ENCODE measurements around the gene MIPOL1. TPM values are rescaled to one million over a fixed set of nuclear protein-coding genes. Genes with fewer than 3 reads are reported as not detected.
"Not testable (repeated sequence)": the region's sequence is repeated elsewhere in the genome, so short reads cannot be mapped to it uniquely, and the experiment has no call there.

MIPOL1 gene
- total RNA-seq, 1 donor from 2014 or later, result 25.8 TPM

DNA sequence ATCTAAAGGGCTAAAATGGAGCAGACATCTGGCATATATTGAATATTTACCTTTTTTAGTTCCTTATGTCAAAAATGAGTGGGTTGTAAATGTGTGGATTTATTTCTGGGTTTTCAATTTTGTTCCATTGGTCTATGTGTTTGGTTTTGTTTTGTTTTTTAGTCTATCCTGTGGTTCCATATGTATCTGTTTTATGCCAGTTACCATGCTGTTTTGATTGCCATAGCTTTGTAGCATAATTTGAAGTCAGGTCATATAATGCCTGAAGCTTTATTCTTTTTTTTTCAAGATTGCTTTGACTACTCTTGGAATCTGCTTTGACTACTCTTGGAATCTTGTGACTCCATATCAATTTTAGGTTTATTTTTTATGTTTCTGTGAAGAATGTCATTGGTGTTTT lies 133.2 kb downstream of the MIPOL1 start:
- ATAC-seq, result no peak
- DNase-seq (ENCODE audit: low spot score), result no peak
- intact Hi-C loops (cut with DNase I), result no loop called here

DNA sequence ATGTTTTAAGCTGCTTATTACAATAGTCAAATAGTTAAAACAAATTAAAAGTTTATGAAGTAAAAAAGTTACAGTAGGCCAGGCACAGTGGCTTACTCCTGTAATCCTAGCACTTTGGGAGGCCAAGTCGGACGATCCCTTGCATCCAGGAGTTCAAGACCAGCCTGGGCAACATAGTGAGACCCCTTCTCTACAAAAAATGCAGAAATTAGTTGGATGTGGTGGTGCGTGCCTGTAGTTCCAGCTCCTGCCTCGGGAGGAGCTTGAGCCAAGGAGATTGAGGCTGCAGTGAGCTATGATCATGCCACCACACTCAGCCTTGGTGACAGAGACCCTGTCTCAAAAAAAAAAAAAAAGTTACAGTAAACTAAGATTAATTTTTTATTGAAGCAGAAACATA lies 142.6 kb downstream of the MIPOL1 start:
- intact Hi-C loops (cut with DNase I), result no loop called here
- DNase-seq (ENCODE audit: low spot score), result no peak
- no peak for ATAC-seq

DNA sequence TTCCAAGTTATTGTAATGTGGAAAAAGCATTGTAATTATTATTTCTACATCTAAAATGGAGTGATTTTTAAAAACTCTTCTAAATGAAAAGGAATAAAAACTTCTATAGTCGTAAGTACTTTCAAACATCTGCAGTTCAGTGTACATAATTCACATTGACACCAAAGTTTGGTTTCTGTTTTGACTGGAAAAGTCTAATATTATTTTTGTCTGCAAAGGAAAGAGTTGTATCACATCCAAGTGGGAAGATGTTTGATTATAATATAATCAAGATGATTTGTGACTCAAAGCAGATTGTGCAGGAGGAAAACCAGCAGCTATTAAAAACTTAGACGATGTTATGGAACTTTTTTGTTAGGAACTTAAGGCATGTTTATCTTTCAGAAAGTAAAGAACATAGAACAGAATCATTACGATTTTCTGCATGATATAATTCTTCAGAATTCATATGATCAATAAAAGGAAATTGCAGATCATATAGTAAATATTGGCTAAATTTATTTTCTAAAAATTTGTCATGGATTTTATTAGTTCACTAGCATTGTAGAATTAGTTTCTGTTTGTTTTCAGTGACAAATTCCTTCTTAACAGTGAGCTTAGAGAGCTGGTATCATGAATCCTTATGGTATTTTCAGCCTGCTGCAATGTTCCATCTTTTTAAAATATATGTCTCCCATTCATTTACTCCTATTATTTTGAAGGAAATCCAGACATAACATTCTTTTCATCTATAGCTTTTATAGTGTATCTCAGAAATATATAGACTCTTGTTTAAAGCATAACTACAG lies 145.8 kb downstream of the MIPOL1 start:
- DNase-seq (ENCODE audit: low spot score) (no peak), ATAC-seq (no peak)
- intact Hi-C loops (cut with DNase I), result no loop called here

GRCh38 chr14:37363661-37364060 lies 165.9 kb downstream of the MIPOL1 start:
- ATAC-seq (no peak), DNase-seq (ENCODE audit: low spot score) (no peak)
- intact Hi-C loops (cut with DNase I), result no loop called here

- DNase-seq (ENCODE audit: low spot score) (no peak), ATAC-seq (no peak)
- intact Hi-C loops (cut with DNase I), result no loop called here
Measured at GRCh38 chr14:37369425-37369824, 171.7 kb downstream of the MIPOL1 start.

- intact Hi-C loops (cut with DNase I), result no loop called here
- ATAC-seq, result no peak
- DNase-seq (ENCODE audit: low spot score), result no peak
Measured at GRCh38 chr14:37375566-37375965, 177.8 kb downstream of the MIPOL1 start.

DNA sequence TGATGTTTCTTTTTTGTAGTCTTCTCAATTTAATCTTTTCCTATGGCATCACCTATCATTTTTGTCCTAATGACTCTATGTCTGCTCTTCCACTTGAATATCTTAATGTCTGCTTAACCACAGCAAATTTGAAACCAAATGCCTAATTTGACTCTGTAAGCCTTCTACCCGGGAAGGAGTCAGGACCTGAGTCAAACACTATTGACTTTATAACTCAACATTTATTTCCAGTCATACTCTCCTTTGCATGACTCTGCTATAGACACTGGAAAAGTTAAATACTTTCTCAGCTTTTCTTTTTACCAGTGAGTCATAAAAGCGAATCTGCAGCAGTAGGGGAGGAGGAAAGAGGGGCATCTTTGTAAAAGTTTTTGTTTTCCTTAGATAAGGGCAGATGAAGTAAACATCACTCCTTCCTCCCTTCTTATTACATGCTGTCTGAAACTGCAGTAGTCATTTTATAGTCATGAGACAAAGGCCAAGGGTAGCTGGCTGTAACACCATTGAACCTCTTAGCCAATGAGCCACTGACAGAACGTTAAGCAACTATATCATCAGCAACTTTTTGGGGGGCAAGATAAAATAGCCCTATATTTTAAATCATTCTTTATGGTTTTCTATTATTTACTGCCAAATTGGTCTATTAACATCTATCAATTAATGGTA lies 179.3 kb downstream of the MIPOL1 start:
- intact Hi-C loops (cut with DNase I), result no loop called here
- DNase-seq (ENCODE audit: low spot score) (no peak), ATAC-seq (no peak)

GRCh38 chr14:37384870-37385596 lies 187.3 kb downstream of the MIPOL1 start:
- DNase-seq (ENCODE audit: low spot score), result no peak
- intact Hi-C loops (cut with DNase I), result loop anchor here (5.0 kb wide), 1 partner anchor 678 kb away; no protein-coding TSS in a partner anchor
- no peak for ATAC-seq

GRCh38 chr14:37397157-37397940 lies 199.6 kb downstream of the MIPOL1 start:
- DNase-seq (ENCODE audit: low spot score); ATAC-seq; intact Hi-C loops (cut with DNase I): not testable (repeated sequence)

GRCh38 chr14:37397941-37398215 lies 200.1 kb downstream of the MIPOL1 start:
- intact Hi-C loops (cut with DNase I), result no loop called here
- no peak for ATAC-seq
- no peak for DNase-seq (ENCODE audit: low spot score)

DNA sequence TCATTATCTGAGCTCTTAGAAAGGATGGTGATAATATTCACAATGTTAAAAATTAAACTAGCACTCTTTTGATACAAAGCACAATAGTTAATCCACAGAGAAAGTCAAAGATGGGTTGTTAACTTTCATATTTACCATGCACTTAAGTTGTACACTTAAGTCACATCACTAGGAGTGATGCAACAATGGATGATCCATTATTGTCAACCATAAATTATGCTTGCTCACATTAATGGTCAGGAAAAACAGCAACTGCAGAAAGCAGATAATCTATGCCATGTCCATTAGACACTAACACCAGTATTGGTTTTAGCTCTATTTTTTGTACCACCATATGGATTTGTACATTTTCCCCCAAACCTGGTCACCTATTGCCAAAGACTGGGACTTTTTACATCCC lies 201.8 kb downstream of the MIPOL1 start:
- ATAC-seq, result no peak
- no peak for DNase-seq (ENCODE audit: low spot score)
- intact Hi-C loops (cut with DNase I), result no loop called here

DNA sequence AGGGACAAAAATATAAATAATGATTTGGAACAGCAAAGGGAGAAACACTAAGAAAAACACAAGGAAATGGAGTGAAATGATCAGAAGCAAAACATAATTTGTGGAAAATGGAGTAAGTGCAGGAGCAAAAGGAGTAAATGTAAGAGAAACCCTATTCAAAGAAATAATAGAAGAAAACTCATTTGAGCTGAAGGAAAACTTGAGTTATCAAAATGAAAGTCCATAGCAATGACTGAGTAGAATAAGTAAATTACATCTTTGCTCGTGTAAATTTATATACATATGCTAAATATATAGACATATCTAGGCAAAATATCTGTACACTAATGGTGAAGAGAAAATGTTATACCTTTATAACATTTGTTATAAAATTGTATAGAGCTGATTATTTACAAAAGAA lies 203.4 kb downstream of the MIPOL1 start:
- DNase-seq (ENCODE audit: low spot score) (no peak), ATAC-seq (no peak)
- intact Hi-C loops (cut with DNase I), result no loop called here

- ATAC-seq (no peak), DNase-seq (ENCODE audit: low spot score) (no peak)
- intact Hi-C loops (cut with DNase I), result no loop called here
Measured at GRCh38 chr14:37403626-37404025, 205.9 kb downstream of the MIPOL1 start.

- no peak for ATAC-seq
- intact Hi-C loops (cut with DNase I), result no loop called here
- DNase-seq (ENCODE audit: low spot score), result no peak
Measured at GRCh38 chr14:37406095-37406494, 208.4 kb downstream of the MIPOL1 start.

DNA sequence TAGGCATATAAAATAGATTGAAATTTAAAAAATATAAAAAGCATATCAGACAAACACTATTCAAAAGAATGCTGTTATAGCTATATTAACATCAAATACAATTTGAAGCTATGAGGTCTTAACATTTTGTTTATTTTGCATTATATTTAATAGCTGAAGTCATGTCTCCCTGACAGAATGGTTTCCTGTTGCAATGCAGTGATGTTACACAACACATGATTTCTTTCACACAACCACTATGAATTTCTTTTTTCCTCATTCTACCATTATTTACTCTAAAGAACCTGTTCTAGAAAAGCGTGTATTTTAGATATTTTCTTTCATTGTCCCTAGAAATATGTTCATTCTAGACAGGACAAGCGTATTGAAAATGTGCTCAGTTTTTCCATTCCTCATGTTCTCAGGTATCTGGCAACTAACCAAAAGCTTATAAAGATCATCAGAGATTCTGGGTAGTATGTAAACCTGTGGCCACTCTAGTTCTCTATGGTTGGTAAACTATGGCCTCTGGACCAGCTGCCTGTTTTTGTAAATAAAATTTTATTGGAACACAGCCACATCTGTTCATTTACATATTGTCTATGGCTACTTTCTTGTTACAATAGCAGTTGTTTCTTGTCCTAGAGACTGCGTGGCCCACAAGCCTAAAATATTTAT lies 213.5 kb downstream of the MIPOL1 start:
- ATAC-seq (no peak), DNase-seq (ENCODE audit: low spot score) (no peak)
- intact Hi-C loops (cut with DNase I), result no loop called here

- DNase-seq (ENCODE audit: low spot score) (no peak), ATAC-seq (no peak)
- intact Hi-C loops (cut with DNase I), result no loop called here
Measured at GRCh38 chr14:37413050-37413449, 215.3 kb downstream of the MIPOL1 start.

DNA sequence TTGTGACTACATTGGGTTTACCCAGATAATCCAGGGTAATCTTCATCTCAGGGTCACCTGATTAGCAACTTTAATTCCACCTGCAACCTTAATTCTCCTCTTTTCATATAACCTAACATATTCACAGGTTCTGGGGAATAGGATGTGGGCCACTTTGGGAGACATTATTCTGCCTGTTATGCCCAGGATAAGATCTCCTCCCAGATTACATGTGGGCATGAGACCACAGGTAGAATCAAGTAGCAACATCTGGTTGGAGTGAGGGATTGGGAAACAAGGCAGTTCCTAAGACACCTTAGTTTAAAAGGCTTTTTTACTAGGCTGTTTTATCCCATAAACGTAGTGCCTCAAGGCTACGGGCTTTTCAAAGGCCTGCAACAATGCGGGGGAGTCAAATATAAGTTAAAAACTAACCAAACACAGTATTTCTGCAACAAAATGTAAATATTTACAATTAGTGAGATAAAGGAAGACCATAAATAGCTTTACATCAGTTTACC lies 215.8 kb downstream of the MIPOL1 start:
- ATAC-seq (no peak), DNase-seq (ENCODE audit: low spot score) (no peak)
- intact Hi-C loops (cut with DNase I), result no loop called here

- DNase-seq (ENCODE audit: low spot score) (no peak), ATAC-seq (no peak)
- intact Hi-C loops (cut with DNase I), result no loop called here
Measured at GRCh38 chr14:37416264-37416663, 218.5 kb downstream of the MIPOL1 start.

DNA sequence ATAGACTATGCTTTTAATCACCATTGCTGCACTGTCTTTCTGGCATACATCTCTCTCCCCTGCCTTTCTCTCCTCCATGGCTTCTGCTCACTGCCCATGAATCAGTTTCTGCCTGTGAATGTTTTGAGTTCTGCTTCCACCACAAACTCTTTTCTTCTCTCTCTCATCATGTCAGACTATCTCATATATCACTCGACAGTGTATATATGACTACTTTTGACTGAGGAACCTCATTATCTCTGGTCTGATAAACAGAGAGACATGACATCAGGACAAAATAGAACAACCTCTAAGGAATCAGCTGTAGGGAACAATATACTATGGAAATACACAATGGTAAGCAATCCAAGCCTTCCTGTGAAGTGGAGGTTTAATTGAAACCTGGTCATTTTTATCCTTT lies 219.4 kb downstream of the MIPOL1 start:
- intact Hi-C loops (cut with DNase I), result no loop called here
- ATAC-seq (no peak), DNase-seq (ENCODE audit: low spot score) (no peak)
